DND-41 (cell line): ENCODE measurements around the gene IMPDH1.

Source experiments
- ATAC-seq: fragments of 200-7000 bp; cut with Tn5 transposase; 3 replicates; pipeline ENCODE4 v1.9.1; 2021; ENCODE audit warnings: low read depth; ENCODE audit not compliant: insufficient read depth
- DNase-seq: peaks from one replicate; pipeline ENCODE4 v3.0.0-alpha.2; 2020
- H2AFZ ChIP-seq: 2 replicates; pipeline ENCODE4 v1.6.0; 2012; ENCODE audit warnings: low read depth, low read length
- H3K27ac ChIP-seq: 2 replicates; pipeline ENCODE4 v1.5.1; 2012; ENCODE audit warnings: low read length, inconsistent platforms
- H3K27me3 ChIP-seq: fragments of 200-600 bp; sonication (generic); 2 replicates; pipeline ENCODE4 v1.6.0; 2012; ENCODE audit warnings: low read length, mild to moderate bottlenecking, inconsistent platforms; ENCODE audit not compliant: insufficient read depth, poor library complexity
- H3K36me3 ChIP-seq: 2 replicates; pipeline ENCODE4 v1.5.1; 2012; ENCODE audit warnings: low read length, inconsistent platforms; ENCODE audit not compliant: insufficient read depth
- H3K4me1 ChIP-seq: 2 replicates; pipeline ENCODE4 v1.5.1; 2012; ENCODE audit warnings: mild to moderate bottlenecking, low read length; ENCODE audit not compliant: insufficient read depth
- H3K4me2 ChIP-seq: 2 replicates; pipeline ENCODE4 v1.6.0; 2012; ENCODE audit warnings: mild to moderate bottlenecking, moderate library complexity, low read length, inconsistent platforms; ENCODE audit not compliant: insufficient read depth
- H3K4me3 ChIP-seq, 2 experiments: fragments of 200-600 bp in 1 of 2; shearing (Covaris generic) in 1 of 2; 2 replicates each; pipeline ENCODE4 v1.5.1; 2012 to 2016; ENCODE audit warnings: inconsistent platforms in 2 of 2, low read length in 2 of 2, mild to moderate bottlenecking in 2 of 2, low read depth in 1 of 2, moderate library complexity in 1 of 2
- H3K79me2 ChIP-seq: 2 replicates; pipeline ENCODE4 v1.6.0; 2012; ENCODE audit warnings: low read length, inconsistent platforms; ENCODE audit not compliant: insufficient read depth
- H3K9ac ChIP-seq: 2 replicates; pipeline ENCODE4 v1.6.0; 2012; ENCODE audit warnings: low read depth, mild to moderate bottlenecking, inconsistent platforms, low read length, moderate library complexity
- H3K9me3 ChIP-seq: 2 replicates; pipeline ENCODE4 v1.5.1; 2012; ENCODE audit warnings: low read length, moderate library complexity, mild to moderate bottlenecking, inconsistent platforms; ENCODE audit not compliant: insufficient read depth, severe bottlenecking
- H4K20me1 ChIP-seq: 2 replicates; pipeline ENCODE4 v1.6.0; 2012; ENCODE audit warnings: low read length; ENCODE audit not compliant: insufficient read depth
- EZH2 ChIP-seq: IDR thresholded peaks from 3 replicates; pipeline ENCODE4 v1.6.1; 2012; ENCODE audit warnings: borderline replicate concordance, low read depth, mild to moderate bottlenecking, moderate library complexity, low read length, inconsistent platforms; ENCODE audit not compliant: severe bottlenecking
- TF ChIP-seq, protein P1 (sequence below): IDR thresholded peaks from 2 replicates; pipeline ENCODE4 v1.5.1; 2012; ENCODE audit warnings: borderline replicate concordance, low read length, moderate library complexity, mild to moderate bottlenecking; ENCODE audit not compliant: poor library complexity, severe bottlenecking; ENCODE audit errors: extremely low read depth

Gene IMPDH1

DNA sequence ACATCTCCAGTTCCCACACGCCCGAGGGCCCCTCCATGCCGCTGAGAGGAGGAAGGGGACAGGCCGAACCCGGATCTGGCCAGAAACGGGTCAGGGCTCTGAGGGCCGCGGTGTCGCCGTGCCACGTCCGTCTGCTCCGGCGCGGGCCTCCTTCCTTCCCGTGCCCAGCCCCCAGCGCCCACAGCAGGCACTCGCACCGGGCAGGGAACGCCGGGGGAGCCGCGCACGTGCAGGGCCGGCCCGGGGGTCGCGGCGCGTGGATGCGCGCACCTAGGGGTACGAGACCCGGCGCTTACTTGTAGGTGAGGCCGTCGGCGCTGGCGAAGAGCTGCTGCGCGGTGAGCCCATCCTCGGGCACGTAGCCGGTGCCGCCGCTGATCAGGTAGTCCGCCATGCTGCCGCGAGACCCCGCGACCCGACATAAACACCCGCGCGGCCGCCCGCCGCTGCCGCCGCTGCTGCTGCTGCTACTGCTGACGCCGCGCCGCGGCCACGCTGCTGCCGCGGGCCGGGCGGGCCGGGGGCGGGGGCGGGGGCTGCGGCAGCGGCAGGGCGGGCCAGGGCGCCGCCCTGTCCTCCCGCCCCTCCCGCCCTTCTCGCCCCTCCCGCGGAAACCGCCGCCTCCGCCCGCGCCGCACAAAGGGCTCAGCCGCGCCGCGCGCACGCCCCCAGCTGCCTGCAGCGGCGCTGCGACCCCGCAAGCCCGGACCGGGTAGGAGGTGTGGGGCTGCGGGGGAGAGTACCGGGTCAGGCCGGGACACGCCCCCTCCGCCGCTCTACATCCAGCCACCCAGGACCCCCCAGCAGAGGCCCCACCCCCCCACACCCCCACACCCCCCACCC is 4.1 kb downstream of the IMPDH1 start:
- TF ChIP-seq, protein P1, sequence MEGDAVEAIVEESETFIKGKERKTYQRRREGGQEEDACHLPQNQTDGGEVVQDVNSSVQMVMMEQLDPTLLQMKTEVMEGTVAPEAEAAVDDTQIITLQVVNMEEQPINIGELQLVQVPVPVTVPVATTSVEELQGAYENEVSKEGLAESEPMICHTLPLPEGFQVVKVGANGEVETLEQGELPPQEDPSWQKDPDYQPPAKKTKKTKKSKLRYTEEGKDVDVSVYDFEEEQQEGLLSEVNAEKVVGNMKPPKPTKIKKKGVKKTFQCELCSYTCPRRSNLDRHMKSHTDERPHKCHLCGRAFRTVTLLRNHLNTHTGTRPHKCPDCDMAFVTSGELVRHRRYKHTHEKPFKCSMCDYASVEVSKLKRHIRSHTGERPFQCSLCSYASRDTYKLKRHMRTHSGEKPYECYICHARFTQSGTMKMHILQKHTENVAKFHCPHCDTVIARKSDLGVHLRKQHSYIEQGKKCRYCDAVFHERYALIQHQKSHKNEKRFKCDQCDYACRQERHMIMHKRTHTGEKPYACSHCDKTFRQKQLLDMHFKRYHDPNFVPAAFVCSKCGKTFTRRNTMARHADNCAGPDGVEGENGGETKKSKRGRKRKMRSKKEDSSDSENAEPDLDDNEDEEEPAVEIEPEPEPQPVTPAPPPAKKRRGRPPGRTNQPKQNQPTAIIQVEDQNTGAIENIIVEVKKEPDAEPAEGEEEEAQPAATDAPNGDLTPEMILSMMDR, result peak; percentile 20
- peak; percentile 55 for TF ChIP-seq EZH2
- peak; percentile 69 for DNase-seq
- peaks cover 41% of the 10 kb centered on the region for H3K27me3 ChIP-seq
- H3K27ac ChIP-seq, result 0 out of 2 replicates have a peak overlapping the region, but pooled peaks have one; percentile 23
- peaks cover 3% of the 10 kb centered on the region for H3K36me3 ChIP-seq
- peak overlapping the region; percentile 30 to 75; a peak in 3 of 4 replicates for H3K4me3 ChIP-seq
- no peaks in the 10 kb centered on the region for H3K79me2 ChIP-seq
- peak overlapping the region; percentile 73 for H3K9ac ChIP-seq
- H3K4me1 ChIP-seq, result peaks cover 40% of the 10 kb centered on the region
- peaks cover 50% of the 10 kb centered on the region for H4K20me1 ChIP-seq
- H3K4me2 ChIP-seq, result peak overlapping the region; percentile 97
- H2AFZ ChIP-seq, result peak overlapping the region; percentile 76
- no peaks in the 10 kb centered on the region for H3K9me3 ChIP-seq
- peak; percentile 36 for ATAC-seq

GRCh38 chr7:128404886-128405470 is 4.8 kb downstream of the IMPDH1 start:
- DNase-seq (no peak), ATAC-seq (no peak)
- TF ChIP-seq, protein P1, result peak; percentile 13
- no peak for TF ChIP-seq EZH2
- Histone ChIP-seq H3K27ac (no peak overlapping the region), H2AFZ (peak overlapping the region; percentile 76), H3K9ac (peak overlapping the region; percentile 73), H3K4me1 (peaks cover 33% of the 10 kb centered on the region), H3K27me3 (peaks cover 35% of the 10 kb centered on the region), H4K20me1 (peaks cover 46% of the 10 kb centered on the region), H3K4me3 (peak overlapping the region; percentile 30 to 75; a peak in 3 of 4 replicates), H3K79me2 (no peaks in the 10 kb centered on the region), H3K4me2 (peak overlapping the region; percentile 97), H3K36me3 (peaks cover 6% of the 10 kb centered on the region), H3K9me3 (no peaks in the 10 kb centered on the region)

GRCh38 chr7:128404143-128404681 is 5.6 kb downstream of the IMPDH1 start:
- Histone ChIP-seq H2AFZ (no peak overlapping the region), H3K9ac (no peak overlapping the region), H3K4me2 (peak overlapping the region; percentile 97), H3K4me1 (peaks cover 27% of the 10 kb centered on the region), H3K9me3 (no peaks in the 10 kb centered on the region), H3K36me3 (peaks cover 6% of the 10 kb centered on the region), H3K27ac (no peak overlapping the region), H3K4me3 (peak overlapping the region in 1 of 2 experiments; percentile 75; a peak in 1 of 4 replicates), H3K27me3 (peaks cover 28% of the 10 kb centered on the region), H3K79me2 (no peaks in the 10 kb centered on the region), H4K20me1 (peaks cover 45% of the 10 kb centered on the region)
- DNase-seq (no peak), ATAC-seq (no peak)
- no peak for TF ChIP-seq EZH2
- TF ChIP-seq, protein P1, result no peak
